ENCODE results near the gene SMC1B. TPM values are rescaled to one million over a fixed set of nuclear protein-coding genes. Genes with fewer than 3 reads are reported as not detected.

SMC1B gene
- total and polyA plus RNA-seq, 2 of the 8 experiments (the other 6 are each of a cell fraction or from before 2014, with no cell fraction given) = 0.02 TPM; not detected in 1

DNA sequence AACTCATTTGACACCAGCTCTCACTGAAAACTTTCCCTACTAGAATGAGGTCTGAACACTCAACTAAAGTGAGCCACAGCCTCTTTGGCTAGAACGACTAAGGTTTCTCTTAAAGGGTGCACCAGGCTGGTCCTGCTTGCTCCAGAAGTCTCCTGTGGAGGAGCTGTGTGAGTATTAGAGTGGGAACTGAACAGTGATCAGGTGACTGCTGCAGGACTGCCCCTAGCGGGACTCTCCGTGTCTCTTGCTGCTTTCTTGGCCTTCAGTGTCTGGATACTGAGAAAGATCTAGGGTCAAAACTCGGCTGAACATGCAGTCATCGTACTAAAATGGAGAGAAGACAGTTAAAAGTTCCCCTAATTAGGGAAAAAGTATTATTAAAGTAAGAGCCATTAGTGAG is 69.1 kb downstream of the SMC1B start:
- no peak overlapping the region for H2AFZ ChIP-seq (ENCODE audit: low read length)
- POLR2A ChIA-PET (ENCODE audit: partially characterized antibody) = no interaction called here
- H2AK5ac ChIP-seq (ENCODE audit: low read depth, low read length) = no peak overlapping the region
- H4K5ac ChIP-seq (ENCODE audit: insufficient read length, low read depth, low read length) = no peak overlapping the region
- H3K36me3 ChIP-seq (ENCODE audit: control insufficient read depth in 2 of 4, insufficient read depth in 4 of 4, low read length in 3 of 4) = peaks cover 0 to 16% (median 3%) of the 10 kb centered on the region in 4 experiments; a peak in 3 of 8 replicates
- WGBS, 2 experiments (ENCODE audit: extremely low coverage in 1 of 2, insufficient coverage in 1 of 2, insufficient read length in 1 of 2, insufficient replicate concordance in 2 of 2, low coverage in 1 of 2, low lambda C conversion rate in 2 of 2, missing lambda C conversion rate in 1 of 2) = 75% methylated on average over 5 of the region's 5 CpGs; no CpG with 5 or more reads in 1 of the 2 experiments
- no peak overlapping the region for H3K23ac ChIP-seq (ENCODE audit: insufficient read length)
- no peaks in the 10 kb centered on the region for H4K20me1 ChIP-seq (replicated peaks in 1 of 2; ENCODE audit: control insufficient read depth in 1 of 2, insufficient read depth in 2 of 2, low read length in 2 of 2)
- H3K4ac ChIP-seq (replicated peaks; ENCODE audit: insufficient read length, low read depth, low read length) = no peak overlapping the region
- H3K79me2 ChIP-seq (ENCODE audit: control insufficient read depth in 1 of 2, insufficient read depth in 2 of 2, low read length in 2 of 2) = no peaks in the 10 kb centered on the region
- no peak for DNase-seq (ENCODE audit: low read depth in 1 of 2, low spot score in 2 of 2)
- FAIRE-seq = no peak
- H3K79me1 ChIP-seq (ENCODE audit: low read depth, low read length) = no peaks in the 10 kb centered on the region
- no peaks in the 10 kb centered on the region for H3K23me2 ChIP-seq (ENCODE audit: low read depth, low read length)
- no peak overlapping the region for H3K27ac ChIP-seq (ENCODE audit: low read depth, low read length)
- no peak overlapping the region for H3K56ac ChIP-seq (replicated peaks; ENCODE audit: insufficient read length, low read depth, low read length)
- no peaks in the 10 kb centered on the region for H3K4me1 ChIP-seq (replicated peaks in 1 of 4; ENCODE audit: control insufficient read depth in 3 of 4, insufficient read depth in 4 of 4, low read length in 3 of 4)
- H2BK15ac ChIP-seq (ENCODE audit: low read length) = no peak overlapping the region
- H2BK20ac ChIP-seq (ENCODE audit: low read length) = no peak overlapping the region; the same call in 1 of the 2 replicates
- H3K9me3 ChIP-seq (ENCODE audit: insufficient read depth in 2 of 2, low read depth in 1 of 2, low read length in 1 of 2) = no peaks in the 10 kb centered on the region
- H2BK5ac ChIP-seq (ENCODE audit: low read depth, low read length) = no peak overlapping the region
- no peak overlapping the region for H3K14ac ChIP-seq (ENCODE audit: insufficient read length)
- H3K18ac ChIP-seq (ENCODE audit: extremely low read depth, low read length) = no peak overlapping the region
- H3K4me2 ChIP-seq (ENCODE audit: insufficient read depth in 1 of 2, low read depth in 2 of 2, low read length in 2 of 2) = no peak overlapping the region
- no peaks in the 10 kb centered on the region for H3K27me3 ChIP-seq (replicated peaks in 1 of 4; ENCODE audit: control insufficient read depth in 3 of 4, extremely low read depth in 1 of 4, insufficient read depth in 3 of 4, low read length in 3 of 4)
- TF ChIP-seq, protein P1, sequence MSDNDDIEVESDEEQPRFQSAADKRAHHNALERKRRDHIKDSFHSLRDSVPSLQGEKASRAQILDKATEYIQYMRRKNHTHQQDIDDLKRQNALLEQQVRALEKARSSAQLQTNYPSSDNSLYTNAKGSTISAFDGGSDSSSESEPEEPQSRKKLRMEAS (IDR thresholded peaks at IDR 0.05) = no peak
- TF ChIP-seq RBBP5 (IDR thresholded peaks at IDR 0.05; ENCODE audit: borderline replicate concordance, low read depth, low read length) (no peak), CHD1 (IDR thresholded peaks at IDR 0.05; ENCODE audit: low read depth, low read length) (no peak), BCL11A (IDR thresholded peaks at IDR 0.05; ENCODE audit: low read depth in 2 of 2, low read length in 2 of 2) (no peak)
- TF ChIP-seq, protein P2, sequence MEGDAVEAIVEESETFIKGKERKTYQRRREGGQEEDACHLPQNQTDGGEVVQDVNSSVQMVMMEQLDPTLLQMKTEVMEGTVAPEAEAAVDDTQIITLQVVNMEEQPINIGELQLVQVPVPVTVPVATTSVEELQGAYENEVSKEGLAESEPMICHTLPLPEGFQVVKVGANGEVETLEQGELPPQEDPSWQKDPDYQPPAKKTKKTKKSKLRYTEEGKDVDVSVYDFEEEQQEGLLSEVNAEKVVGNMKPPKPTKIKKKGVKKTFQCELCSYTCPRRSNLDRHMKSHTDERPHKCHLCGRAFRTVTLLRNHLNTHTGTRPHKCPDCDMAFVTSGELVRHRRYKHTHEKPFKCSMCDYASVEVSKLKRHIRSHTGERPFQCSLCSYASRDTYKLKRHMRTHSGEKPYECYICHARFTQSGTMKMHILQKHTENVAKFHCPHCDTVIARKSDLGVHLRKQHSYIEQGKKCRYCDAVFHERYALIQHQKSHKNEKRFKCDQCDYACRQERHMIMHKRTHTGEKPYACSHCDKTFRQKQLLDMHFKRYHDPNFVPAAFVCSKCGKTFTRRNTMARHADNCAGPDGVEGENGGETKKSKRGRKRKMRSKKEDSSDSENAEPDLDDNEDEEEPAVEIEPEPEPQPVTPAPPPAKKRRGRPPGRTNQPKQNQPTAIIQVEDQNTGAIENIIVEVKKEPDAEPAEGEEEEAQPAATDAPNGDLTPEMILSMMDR (IDR thresholded peaks at IDR 0.05; ENCODE audit: control extremely low read depth in 1 of 3, insufficient read depth in 1 of 3, low read depth in 1 of 3, low read length in 3 of 3) = peak in 1 of 3 experiments; percentile 6; a peak in 2 of 4 replicates
- no peak overlapping the region for H4K91ac ChIP-seq (replicated peaks; ENCODE audit: insufficient read length, low read length)
- H3K4me3 ChIP-seq (ENCODE audit: extremely low read depth in 1 of 4, insufficient read depth in 2 of 4, low read depth in 3 of 4, low read length in 4 of 4) = no peak overlapping the region
- no peak overlapping the region for H3K9ac ChIP-seq (replicated peaks in 1 of 4; ENCODE audit: extremely low read depth in 1 of 4, low read depth in 3 of 4, low read length in 3 of 4)
- CTCF ChIA-PET (ENCODE audit: partially characterized antibody) = interaction anchor here (0.8 kb wide), 1 partner anchor 81 kb away, joined by 4 read pairs; no protein-coding TSS in a partner anchor
- no peak overlapping the region for H2BK120ac ChIP-seq (replicated peaks; ENCODE audit: low read depth, low read length)
- no peak overlapping the region for H2BK12ac ChIP-seq (ENCODE audit: low read depth, low read length)
- no peak overlapping the region for H4K8ac ChIP-seq (ENCODE audit: extremely low read depth, insufficient read depth, low read length)
